GM21390 (cell line): ENCODE data around the gene MICB.
"Not testable (repeated sequence)": the region's sequence is repeated elsewhere in the genome, so short reads cannot be mapped to it uniquely, and the experiment has no call there.

Source experiments
- ATAC-seq: cut with Tn5 transposase; IDR thresholded peaks from one replicate; pipeline ENCODE4 v1.9.1; 2021; ENCODE audit not compliant: unreplicated experiment

The MICB gene

GRCh38 chr6:31497531-31498476 lies at the start of gene MICB:
Gene MICB (plus strand): TSS chr6:31498145. CDS start chr6:31498194, 49 bp downstream.
- ATAC-seq: peak; percentile 44

- no peak for ATAC-seq
Observed at GRCh38 chr6:31450751-31451150, 47.2 kb upstream of the MICB start.

- ATAC-seq: no peak
Observed at GRCh38 chr6:31452859-31453258, 45.1 kb upstream of the MICB start.

- ATAC-seq: no peak
Observed at GRCh38 chr6:31453259-31453658, 44.7 kb upstream of the MICB start.

- ATAC-seq: not testable (repeated sequence)
Observed at GRCh38 chr6:31459864-31460263, 38.1 kb upstream of the MICB start.

- ATAC-seq: no peak
Observed at GRCh38 chr6:31460361-31461025, 37.5 kb upstream of the MICB start.

- no peak for ATAC-seq
Observed at GRCh38 chr6:31462026-31462963, 35.6 kb upstream of the MICB start.

- peak; percentile 87 for ATAC-seq
Observed at GRCh38 chr6:31462964-31463870, 34.7 kb upstream of the MICB start.

- ATAC-seq: no peak
Observed at GRCh38 chr6:31464252-31465184, 33.4 kb upstream of the MICB start.

GRCh38 chr6:31465185-31465536 lies 32.8 kb upstream of the MICB start:
- no peak for ATAC-seq

GRCh38 chr6:31465718-31466117 lies 32.2 kb upstream of the MICB start:
- no peak for ATAC-seq

GRCh38 chr6:31466466-31466865 lies 31.5 kb upstream of the MICB start:
- ATAC-seq: no peak

- ATAC-seq: no peak
Observed at GRCh38 chr6:31467151-31467550, 30.8 kb upstream of the MICB start.

- ATAC-seq: no peak
Observed at GRCh38 chr6:31468311-31468710, 29.6 kb upstream of the MICB start.

- no peak for ATAC-seq
Observed at GRCh38 chr6:31470801-31471200, 27.1 kb upstream of the MICB start.

GRCh38 chr6:31471711-31472110 lies 26.2 kb upstream of the MICB start:
- ATAC-seq: no peak

GRCh38 chr6:31472259-31472658 lies 25.7 kb upstream of the MICB start:
- no peak for ATAC-seq

- ATAC-seq: no peak
Observed at GRCh38 chr6:31473244-31473643, 24.7 kb upstream of the MICB start.
